ENCODE data around the gene NOG. TPM values are rescaled to one million over a fixed set of nuclear protein-coding genes. Genes with fewer than 3 reads are reported as not detected.

The NOG gene
- total RNA-seq, 2 experiments from 2014 or later = 23.5 to 25.8 TPM

DNA sequence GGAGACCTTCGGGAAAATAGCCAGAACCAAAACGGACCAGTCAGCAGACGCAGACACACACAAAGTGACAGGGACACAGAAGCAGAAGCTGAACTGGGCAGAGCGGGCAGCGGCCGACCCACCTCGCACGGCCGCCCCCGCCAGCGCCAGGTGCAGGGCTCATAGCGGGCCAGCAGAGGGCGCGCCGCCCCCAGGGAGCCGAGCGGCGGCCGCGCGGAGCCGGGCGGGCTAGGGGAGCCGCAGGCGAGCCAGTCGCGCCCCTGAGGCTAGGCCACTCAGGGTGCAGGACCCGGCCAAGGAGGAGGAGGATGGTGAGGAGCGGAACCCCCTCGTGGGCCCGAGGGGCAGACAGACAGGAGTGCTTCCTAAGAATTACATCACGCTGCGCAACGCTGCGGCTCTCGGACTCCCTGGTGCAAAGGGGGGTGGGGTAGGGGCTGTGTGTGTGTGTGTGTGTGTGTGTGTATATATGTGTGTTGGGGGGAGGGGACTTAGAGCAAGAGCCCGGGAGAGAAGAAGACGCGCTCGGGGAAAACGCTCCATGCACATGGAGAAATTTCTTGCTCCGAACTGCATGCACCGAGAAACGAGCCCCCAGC, 913 bp upstream of the NOG start:
- Mint-ChIP-seq H3K27me3 (peaks cover 18% of the 10 kb centered on the region), H3K4me1 (ENCODE audit: low read depth) (peaks cover 14% of the 10 kb centered on the region), H3K36me3 (ENCODE audit: low read depth) (no peaks in the 10 kb centered on the region), H3K27ac (no peak overlapping the region), H3K4me3 (peak overlapping the region; percentile 73), H3K9me3 (no peaks in the 10 kb centered on the region)
- intact Hi-C loops (cut with micrococcal nuclease) = loop anchor here (1.0 to 2.0 kb wide), 2 partner anchors 62 to 122 kb away; no protein-coding TSS in a partner anchor
- CTCF ChIA-PET = interaction anchor here (0.6 to 8.1 kb wide), 43 partner anchors 9 to 858 kb away, joined by 3 to 106 read pairs (median 3); no protein-coding TSS in a partner anchor
- TF ChIP-seq, protein P1, sequence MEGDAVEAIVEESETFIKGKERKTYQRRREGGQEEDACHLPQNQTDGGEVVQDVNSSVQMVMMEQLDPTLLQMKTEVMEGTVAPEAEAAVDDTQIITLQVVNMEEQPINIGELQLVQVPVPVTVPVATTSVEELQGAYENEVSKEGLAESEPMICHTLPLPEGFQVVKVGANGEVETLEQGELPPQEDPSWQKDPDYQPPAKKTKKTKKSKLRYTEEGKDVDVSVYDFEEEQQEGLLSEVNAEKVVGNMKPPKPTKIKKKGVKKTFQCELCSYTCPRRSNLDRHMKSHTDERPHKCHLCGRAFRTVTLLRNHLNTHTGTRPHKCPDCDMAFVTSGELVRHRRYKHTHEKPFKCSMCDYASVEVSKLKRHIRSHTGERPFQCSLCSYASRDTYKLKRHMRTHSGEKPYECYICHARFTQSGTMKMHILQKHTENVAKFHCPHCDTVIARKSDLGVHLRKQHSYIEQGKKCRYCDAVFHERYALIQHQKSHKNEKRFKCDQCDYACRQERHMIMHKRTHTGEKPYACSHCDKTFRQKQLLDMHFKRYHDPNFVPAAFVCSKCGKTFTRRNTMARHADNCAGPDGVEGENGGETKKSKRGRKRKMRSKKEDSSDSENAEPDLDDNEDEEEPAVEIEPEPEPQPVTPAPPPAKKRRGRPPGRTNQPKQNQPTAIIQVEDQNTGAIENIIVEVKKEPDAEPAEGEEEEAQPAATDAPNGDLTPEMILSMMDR (IDR thresholded peaks at IDR 0.05) = peak; percentile 94
- ATAC-seq = peak; percentile 65
- POLR2A ChIA-PET = interaction anchor here (0.6 to 2.3 kb wide), 4 partner anchors 10 to 199 kb away, joined by 3 to 9 read pairs (median 4); no protein-coding TSS in a partner anchor
- peak; percentile 70 for DNase-seq

DNA sequence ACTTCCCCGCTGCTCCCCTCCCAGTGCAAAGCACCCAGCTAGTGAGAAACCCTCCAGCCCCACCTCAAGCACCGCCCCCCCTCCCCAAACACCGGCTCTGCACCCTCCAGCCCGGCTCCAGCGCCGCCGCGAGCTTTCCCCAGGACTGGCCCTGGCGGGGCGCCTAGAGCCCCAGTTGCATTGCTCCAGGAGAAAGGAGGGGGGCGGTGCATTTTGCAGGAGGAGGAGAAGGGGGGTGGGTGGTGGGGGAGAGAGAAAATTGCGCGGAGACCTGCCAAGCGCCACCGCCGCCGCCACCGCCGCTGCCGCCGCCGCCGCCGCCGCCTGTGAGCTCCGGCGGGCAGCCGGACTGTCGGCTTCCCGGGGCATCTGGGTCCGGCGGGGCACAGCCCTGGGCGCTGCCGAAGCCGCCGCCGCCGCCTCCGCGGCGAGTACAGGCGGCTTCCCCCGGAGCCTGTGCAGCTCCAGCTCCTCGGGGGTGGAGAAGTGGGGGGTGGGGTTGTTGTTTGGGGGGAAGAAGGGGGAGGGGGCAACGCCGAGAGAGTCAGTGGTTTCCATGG, 333 bp upstream of the NOG start:
- peak; percentile 63 for DNase-seq

DNA sequence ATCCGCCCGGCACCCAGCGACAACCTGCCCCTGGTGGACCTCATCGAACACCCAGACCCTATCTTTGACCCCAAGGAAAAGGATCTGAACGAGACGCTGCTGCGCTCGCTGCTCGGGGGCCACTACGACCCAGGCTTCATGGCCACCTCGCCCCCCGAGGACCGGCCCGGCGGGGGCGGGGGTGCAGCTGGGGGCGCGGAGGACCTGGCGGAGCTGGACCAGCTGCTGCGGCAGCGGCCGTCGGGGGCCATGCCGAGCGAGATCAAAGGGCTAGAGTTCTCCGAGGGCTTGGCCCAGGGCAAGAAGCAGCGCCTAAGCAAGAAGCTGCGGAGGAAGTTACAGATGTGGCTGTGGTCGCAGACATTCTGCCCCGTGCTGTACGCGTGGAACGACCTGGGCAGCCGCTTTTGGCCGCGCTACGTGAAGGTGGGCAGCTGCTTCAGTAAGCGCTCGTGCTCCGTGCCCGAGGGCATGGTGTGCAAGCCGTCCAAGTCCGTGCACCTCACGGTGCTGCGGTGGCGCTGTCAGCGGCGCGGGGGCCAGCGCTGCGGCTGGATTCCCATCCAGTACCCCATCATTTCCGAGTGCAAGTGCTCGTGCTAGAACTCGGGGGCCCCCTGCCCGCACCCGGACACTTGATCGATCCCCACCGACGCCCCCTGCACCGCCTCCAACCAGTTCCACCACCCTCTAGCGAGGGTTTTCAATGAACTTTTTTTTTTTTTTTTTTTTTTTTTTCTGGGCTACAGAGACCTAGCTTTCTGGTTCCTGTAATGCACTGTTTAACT, 1.0 kb downstream of the NOG start:
- H3K27ac Mint-ChIP-seq = peak overlapping the region; percentile 25
- POLR2A ChIA-PET = interaction anchor here (0.8 to 1.0 kb wide), 3 partner anchors 24 to 241 kb away, joined by 3 read pairs; no protein-coding TSS in a partner anchor

More for the DNA sequence above, 333 bp upstream of the NOG start:
- no peak overlapping the region for H3K27ac Mint-ChIP-seq
- H3K4me3 Mint-ChIP-seq = peak overlapping the region; percentile 82
- no peaks in the 10 kb centered on the region for H3K36me3 Mint-ChIP-seq (ENCODE audit: low read depth)
- peaks cover 19% of the 10 kb centered on the region for H3K27me3 Mint-ChIP-seq
- H3K9me3 Mint-ChIP-seq = no peaks in the 10 kb centered on the region
- intact Hi-C loops (cut with micrococcal nuclease) = loop anchor here (1.0 to 2.0 kb wide), 2 partner anchors 61 to 122 kb away; no protein-coding TSS in a partner anchor
- ChIA-PET POLR2A (interaction anchor here (1.0 to 2.3 kb wide), 4 partner anchors 9 to 242 kb away, joined by 3 to 9 read pairs (median 4); no protein-coding TSS in a partner anchor), CTCF (interaction anchor here (0.6 to 8.1 kb wide), 26 partner anchors 9 to 859 kb away, joined by 3 to 106 read pairs (median 3); no protein-coding TSS in a partner anchor)
- TF ChIP-seq, protein P1 (IDR thresholded peaks at IDR 0.05) = no peak
- peaks cover 19% of the 10 kb centered on the region for H3K4me1 Mint-ChIP-seq (ENCODE audit: low read depth)
- peak; percentile 31 for ATAC-seq

DNA sequence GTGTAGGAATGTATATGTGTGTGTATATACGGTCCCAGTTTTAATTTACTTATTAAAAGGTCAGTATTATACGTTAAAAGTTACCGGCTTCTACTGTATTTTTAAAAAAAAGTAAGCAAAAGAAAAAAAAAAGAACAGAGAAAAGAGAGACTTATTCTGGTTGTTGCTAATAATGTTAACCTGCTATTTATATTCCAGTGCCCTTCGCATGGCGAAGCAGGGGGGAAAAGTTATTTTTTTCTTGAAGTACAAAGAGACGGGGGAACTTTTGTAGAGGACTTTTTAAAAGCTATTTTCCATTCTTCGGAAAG, 1.6 kb downstream of the NOG start:
- no peak for ATAC-seq
- intact Hi-C loops (cut with micrococcal nuclease) = loop anchor here (2.0 kb wide), 1 partner anchor 186 kb away; no protein-coding TSS in a partner anchor
- CTCF ChIA-PET = interaction anchor here (0.6 to 8.1 kb wide), 10 partner anchors 9 to 224 kb away, joined by 3 to 106 read pairs (median 4); no protein-coding TSS in a partner anchor
- Mint-ChIP-seq H3K4me1 (ENCODE audit: low read depth) (peaks cover 35% of the 10 kb centered on the region), H3K27ac (peak overlapping the region; percentile 25), H3K36me3 (ENCODE audit: low read depth) (no peaks in the 10 kb centered on the region), H3K9me3 (no peaks in the 10 kb centered on the region), H3K27me3 (peaks cover 20% of the 10 kb centered on the region), H3K4me3 (peak overlapping the region; percentile 82)
- TF ChIP-seq, protein P1 (IDR thresholded peaks at IDR 0.05) = no peak
- POLR2A ChIA-PET = interaction anchor here (0.8 to 1.0 kb wide), 2 partner anchors 23 to 186 kb away, joined by 3 read pairs; no protein-coding TSS in a partner anchor
- no peak for DNase-seq

More for the DNA sequence above, 1.0 kb downstream of the NOG start:
- peaks cover 31% of the 10 kb centered on the region for H3K4me1 Mint-ChIP-seq (ENCODE audit: low read depth)
- DNase-seq (peak; percentile 57), ATAC-seq (peak; percentile 6)
- H3K36me3 Mint-ChIP-seq (ENCODE audit: low read depth) = no peaks in the 10 kb centered on the region
- TF ChIP-seq, protein P1 (IDR thresholded peaks at IDR 0.05) = no peak
- H3K9me3 Mint-ChIP-seq = no peaks in the 10 kb centered on the region
- CTCF ChIA-PET = interaction anchor here (0.6 to 8.1 kb wide), 10 partner anchors 10 to 224 kb away, joined by 3 to 106 read pairs (median 4); no protein-coding TSS in a partner anchor
- H3K4me3 Mint-ChIP-seq = peak overlapping the region; percentile 82
- H3K27me3 Mint-ChIP-seq = peaks cover 21% of the 10 kb centered on the region
- intact Hi-C loops (cut with micrococcal nuclease) = loop anchor here (2.0 kb wide), 1 partner anchor 186 kb away; no protein-coding TSS in a partner anchor

Data from activated CD8-positive, alpha-beta T cell treated with anti-CD3 and anti-CD28 coated beads for 36 hours (primary cell).